ENCODE data around the gene ANKRD45. TPM values are rescaled to one million over a fixed set of nuclear protein-coding genes. Genes with fewer than 3 reads are reported as not detected.

The ANKRD45 gene
- total RNA-seq, 2 donors from 2014 or later, result 0.49 to 0.96 TPM

GRCh38 chr1:173561263-173561662 is 108.4 kb downstream of the ANKRD45 start:
- no peak for DNase-seq
- Histone ChIP-seq H3K9me3 (no peaks in the 10 kb centered on the region), H3K9ac (ENCODE audit: low read depth in 2 of 2, low read length in 2 of 2) (no peak overlapping the region), H3K27ac (no peak overlapping the region), H3K27me3 (no peaks in the 10 kb centered on the region), H3K36me3 (no peaks in the 10 kb centered on the region), H3K4me3 (no peak overlapping the region), H3K4me1 (no peaks in the 10 kb centered on the region)
- intact Hi-C loops (cut with DNase I), result no loop called here
- TF ChIP-seq CTCF (IDR thresholded peaks at IDR 0.05), result no peak

GRCh38 chr1:173560285-173560880 is 109.3 kb downstream of the ANKRD45 start:
- TF ChIP-seq CTCF (IDR thresholded peaks at IDR 0.05), result no peak
- H3K9me3 ChIP-seq, result no peaks in the 10 kb centered on the region
- no peak overlapping the region for H3K4me3 ChIP-seq
- intact Hi-C loops (cut with DNase I), result no loop called here
- no peak overlapping the region for H3K9ac ChIP-seq (ENCODE audit: low read depth in 2 of 2, low read length in 2 of 2)
- H3K27me3 ChIP-seq, result no peaks in the 10 kb centered on the region
- H3K4me1 ChIP-seq, result no peaks in the 10 kb centered on the region
- no peak for DNase-seq
- no peaks in the 10 kb centered on the region for H3K36me3 ChIP-seq
- H3K27ac ChIP-seq, result no peak overlapping the region

Other genes with a start within 250 kb of the ANKRD45 start
- 100 to 1,000 TPM; 308 to 637 TPM for gene PRDX6, start 192.5 kb downstream of the ANKRD45 start, total RNA-seq
- not detected for gene SLC9C2, start 66.8 kb downstream of the ANKRD45 start, total RNA-seq
- not detected for gene TEX50, start 34.5 kb downstream of the ANKRD45 start, total RNA-seq
- gene KLHL20, start 45.1 kb upstream of the ANKRD45 start, total RNA-seq, result 10 to 100 TPM; 14.9 to 22.5 TPM
- gene DARS2, start 154.8 kb upstream of the ANKRD45 start, total RNA-seq, result 10 to 100 TPM; 24.8 to 51.9 TPM
- gene CENPL, start 155.0 kb upstream of the ANKRD45 start, total RNA-seq, result 10 to 100 TPM in 1 of 2 donors, 1 to 10 TPM in 1; 5.7 to 13.6 TPM
- gene GAS5, start 198.1 kb upstream of the ANKRD45 start, total RNA-seq, result 100 to 1,000 TPM; 207 to 247 TPM
- gene ZBTB37, start 198.5 kb upstream of the ANKRD45 start, total RNA-seq, result 1 to 10 TPM; 5.8 to 6.7 TPM
- gene SERPINC1, start 247.5 kb upstream of the ANKRD45 start, total RNA-seq, result 1 to 10 TPM in 1 of 2 donors, under 1 TPM in 1; 0.29 to 1.8 TPM